Ovary (tissue), 9 donors: ENCODE measurements around the gene ATP6V1B1. TPM values are rescaled to one million over a fixed set of nuclear protein-coding genes. Genes with fewer than 3 reads are reported as not detected.

ENCODE experiments used
- DNase-seq, 5 donors: peaks; one replicate each; pipeline ENCODE4 v3.0.0-alpha.2; 2019 to 2020
- H3K27ac ChIP-seq, 2 donors: fragments of 200-600 bp; one replicate each; pipeline versions ENCODE4 v1.5.1 to v1.8.0; 2019 to 2022
- H3K27me3 ChIP-seq: fragments of 200-600 bp; one replicate; pipeline ENCODE4 v1.8.0; 2022
- H3K36me3 ChIP-seq: fragments of 200-600 bp; sonication (generic); one replicate; pipeline ENCODE4 v1.5.1; 2019
- H3K4me1 ChIP-seq: one replicate; pipeline ENCODE4 v1.8.1; 2013; ENCODE audit warnings: mild to moderate bottlenecking, moderate library complexity; ENCODE audit not compliant: insufficient read depth
- H3K4me3 ChIP-seq: fragments of 200-600 bp; sonication (generic); one replicate; pipeline ENCODE4 v1.5.1; 2017
- H3K9me3 ChIP-seq, 2 donors: fragments of 200-600 bp in 1 of 2; sonication (generic) in 1 of 2; one replicate each; pipeline versions ENCODE4 v1.5.1 to v1.8.1; 2013 to 2019; ENCODE audit warnings: mild to moderate bottlenecking in 1 of 2, moderate library complexity in 1 of 2
- EP300 ChIP-seq: sonication (generic); formaldehyde crosslinking; IDR thresholded peaks from one replicate; pipeline ENCODE4 v1.6.1; 2017; ENCODE audit warnings: antibody characterized with exemption
- POLR2A ChIP-seq: fragments of 450-650 bp; IDR thresholded peaks from one replicate; pipeline ENCODE4 v1.6.1; 2017; ENCODE audit warnings: antibody characterized with exemption, mild to moderate bottlenecking, moderate library complexity
- WGBS, 3 donors: extraction: QIAGEN DNeasy Blood & Tissue Kit in 1 of 3; methylation state at CpG; one replicate each; pipeline versions ENCODE4 v1.1.5 to v1.1.7; 2013 to 2017; 5-methylcytosine and 5-hydroxymethylcytosine counted together
- intact Hi-C, 4 donors: fragments of 100-400 bp; cut with DNase I; formaldehyde crosslinking; loops; one replicate each; pipeline versions ENCODE4 v1.11.0 to v1.15.1; 2022 to 2023
- polyA plus RNA-seq, 2 donors: library from polyadenylated mRNA; stranded (reverse); fragments of 200-250 nt in 1 of 2; fragments of 350-450 nt in 1 of 2; fragmentation: Illumina TruSeq in 1 of 2; extraction: RNeasy Lipid Tissue Mini Kit (QIAGEN cat#74804) in 1 of 2; gene quantifications; one replicate each; pipeline ENCODE4 v1.2.3, GENCODE V29; 2013 to 2014
- total RNA-seq, 7 donors: library from RNA; depleted of rRNA in 2 of 7; stranded (reverse); fragments of >200 nt in 2 of 7; fragmentation: NEBNext Ultra II Directional in 3 of 7; extraction: Animal tissue kit (Norgen Biotek cat#: 25700) in 3 of 7; gene quantifications; one replicate each; pipeline versions ENCODE4 v1.1.0 to v1.2.4, GENCODE V29; 2016 to 2023
- TF ChIP-seq, protein P1 (sequence below), 3 donors: fragments of 450-650 bp in 2 of 3; fragments of 200-600 bp in 1 of 3; IDR thresholded peaks; one replicate each; pipeline versions ENCODE4 v1.5.1 to v1.8.0; 2016 to 2022; ENCODE audit warnings: antibody characterized with exemption in 3 of 3, mild to moderate bottlenecking in 1 of 3
- donor health status: DM: no; HTN: no; CAD: no; lungs with moderate emphysema.
- donor health status: DM: no; HTN: no; CAD: no.
- donor health status: Bipolar disorder and iron deficiency.
- donor health status: DM: yes; HTN: yes; CAD: no.
- donor health status: DM: no; HTN: no; CAD: no.
- donor health status: DM: yes; HTN: yes; CAD: no.

ATP6V1B1 gene
- total and polyA plus RNA-seq, 9 donors = 0.62 to 11.9 (median 1.6) TPM; not detected in 1

DNA sequence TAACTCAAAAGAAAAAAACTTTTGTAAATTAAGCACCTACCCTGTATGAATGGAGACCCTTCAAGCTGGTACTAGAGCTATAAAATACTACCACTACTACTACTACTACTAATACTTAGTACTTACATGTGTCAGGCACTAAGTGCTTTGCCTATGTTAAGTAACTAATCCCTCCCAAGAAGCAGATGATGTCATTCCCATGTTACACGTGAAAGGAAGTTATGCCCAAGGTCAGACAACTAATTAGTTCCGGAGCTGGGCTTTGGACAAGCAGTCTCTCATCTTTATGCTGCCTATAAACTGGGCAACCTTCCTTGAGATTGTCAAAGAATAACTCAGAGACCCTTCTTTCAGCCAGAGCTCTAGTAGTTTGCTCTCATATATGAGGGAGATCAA is 13.9 kb upstream of the ATP6V1B1 start:
- Histone ChIP-seq H3K36me3 (no peaks in the 10 kb centered on the region), H3K27me3 (no peaks in the 10 kb centered on the region), H3K4me1 (peaks cover 1% of the 10 kb centered on the region), H3K27ac (no peak overlapping the region), H3K4me3 (no peak overlapping the region), H3K9me3 (no peaks in the 10 kb centered on the region)
- no peak for TF ChIP-seq EP300
- TF ChIP-seq POLR2A = no peak
- TF ChIP-seq, protein P1, sequence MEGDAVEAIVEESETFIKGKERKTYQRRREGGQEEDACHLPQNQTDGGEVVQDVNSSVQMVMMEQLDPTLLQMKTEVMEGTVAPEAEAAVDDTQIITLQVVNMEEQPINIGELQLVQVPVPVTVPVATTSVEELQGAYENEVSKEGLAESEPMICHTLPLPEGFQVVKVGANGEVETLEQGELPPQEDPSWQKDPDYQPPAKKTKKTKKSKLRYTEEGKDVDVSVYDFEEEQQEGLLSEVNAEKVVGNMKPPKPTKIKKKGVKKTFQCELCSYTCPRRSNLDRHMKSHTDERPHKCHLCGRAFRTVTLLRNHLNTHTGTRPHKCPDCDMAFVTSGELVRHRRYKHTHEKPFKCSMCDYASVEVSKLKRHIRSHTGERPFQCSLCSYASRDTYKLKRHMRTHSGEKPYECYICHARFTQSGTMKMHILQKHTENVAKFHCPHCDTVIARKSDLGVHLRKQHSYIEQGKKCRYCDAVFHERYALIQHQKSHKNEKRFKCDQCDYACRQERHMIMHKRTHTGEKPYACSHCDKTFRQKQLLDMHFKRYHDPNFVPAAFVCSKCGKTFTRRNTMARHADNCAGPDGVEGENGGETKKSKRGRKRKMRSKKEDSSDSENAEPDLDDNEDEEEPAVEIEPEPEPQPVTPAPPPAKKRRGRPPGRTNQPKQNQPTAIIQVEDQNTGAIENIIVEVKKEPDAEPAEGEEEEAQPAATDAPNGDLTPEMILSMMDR (IDR thresholded peaks at IDR 0.05) = no peak
- intact Hi-C loops = no loop called here
- 8 to 10% (median 10%) methylated on average over 2 of the region's 2 CpGs for WGBS, 3 donors
- DNase-seq = no peak

DNA sequence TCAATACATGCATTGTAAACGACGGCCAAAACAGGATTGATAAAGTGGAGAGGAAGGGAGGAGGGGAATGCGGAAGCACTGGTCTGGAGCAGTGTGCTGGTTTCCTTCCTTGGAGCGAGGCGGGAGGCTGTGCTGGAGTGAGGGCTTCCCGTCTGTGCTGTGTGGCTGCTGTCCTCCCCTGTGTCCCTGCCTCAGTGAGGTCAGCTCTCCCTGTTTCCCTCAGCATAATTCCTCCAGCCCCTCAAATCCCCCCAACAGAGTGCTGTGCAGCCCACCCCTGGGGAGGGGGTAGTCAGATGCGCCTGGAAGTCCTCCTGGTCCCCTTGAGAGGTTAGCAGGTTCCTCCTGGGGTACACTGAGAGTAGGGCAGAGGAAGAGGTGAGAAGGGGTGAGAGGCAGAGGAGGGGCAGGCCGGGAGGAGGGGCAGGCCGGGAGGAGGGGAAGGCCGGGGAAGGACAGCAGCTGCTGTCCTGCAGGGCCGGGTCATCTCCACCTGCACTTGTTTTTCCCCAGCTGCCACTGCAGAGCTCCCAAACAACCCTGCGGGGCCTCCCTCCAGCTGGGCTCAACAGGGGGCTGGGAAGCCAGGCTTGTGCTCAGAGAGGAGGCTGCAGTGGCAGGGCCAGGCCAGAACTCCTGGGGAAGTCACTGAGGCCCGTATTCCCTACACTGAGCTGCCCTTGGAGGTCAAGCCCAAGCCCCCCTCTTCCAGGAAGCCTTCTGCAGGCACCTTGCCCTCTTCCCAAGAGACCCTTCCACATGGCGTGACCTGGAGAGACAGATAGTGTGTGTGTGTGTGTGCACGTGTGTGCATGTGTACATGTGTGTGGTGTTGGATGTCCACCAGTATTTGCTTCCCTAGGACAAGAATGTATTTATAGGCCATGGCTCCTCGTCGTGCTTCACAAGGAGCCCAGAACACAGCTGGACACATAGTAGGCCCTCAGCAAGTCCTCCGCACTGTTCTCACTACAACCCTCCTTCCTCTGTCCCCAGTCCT is 13.2 kb upstream of the ATP6V1B1 start:
- TF ChIP-seq, protein P1 (IDR thresholded peaks at IDR 0.05) = no peak
- TF ChIP-seq POLR2A (no peak), EP300 (no peak)
- Histone ChIP-seq H3K27me3 (no peaks in the 10 kb centered on the region), H3K4me3 (no peak overlapping the region), H3K27ac (no peak overlapping the region), H3K36me3 (no peaks in the 10 kb centered on the region), H3K9me3 (no peaks in the 10 kb centered on the region), H3K4me1 (peaks cover 1% of the 10 kb centered on the region)
- no peak for DNase-seq
- WGBS, 3 donors = 61 to 70% (median 62%) methylated on average over 18 of the region's 18 CpGs
- intact Hi-C loops = no loop called here

DNA sequence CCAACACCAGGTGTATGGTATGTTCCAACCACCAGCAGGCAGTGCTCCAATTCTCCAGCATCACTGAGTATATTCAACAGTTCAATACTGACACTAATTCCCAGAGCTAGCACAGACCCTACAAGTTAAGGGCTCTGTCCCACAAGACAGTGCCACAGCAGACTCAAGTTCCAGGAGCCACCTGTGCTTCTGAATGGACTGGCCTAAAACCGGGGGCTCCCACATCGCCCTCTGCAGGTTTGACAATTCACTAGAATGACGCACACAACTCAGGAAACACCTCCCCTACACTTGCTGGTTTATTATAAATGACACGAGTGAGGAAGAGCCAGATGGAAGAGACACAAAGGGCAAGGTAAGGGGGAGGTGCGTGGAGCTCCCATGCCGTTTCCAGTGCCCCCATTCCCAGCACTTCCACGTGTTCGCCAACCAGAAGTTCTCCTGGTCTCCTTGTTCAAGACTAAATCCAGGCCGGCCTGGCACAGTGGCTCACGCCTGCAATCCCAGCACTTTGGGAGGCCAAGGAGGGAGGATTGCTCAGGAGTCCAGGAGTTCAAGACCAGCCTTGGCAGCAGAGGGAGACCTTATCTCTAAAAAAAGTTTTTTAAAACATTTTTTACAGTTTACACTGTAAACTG is 12.2 kb upstream of the ATP6V1B1 start:
- intact Hi-C loops = no loop called here
- TF ChIP-seq EP300 = no peak
- no peak for TF ChIP-seq POLR2A
- TF ChIP-seq, protein P1 (IDR thresholded peaks at IDR 0.05) = no peak
- DNase-seq = no peak
- Histone ChIP-seq H3K4me3 (no peak overlapping the region), H3K27ac (no peak overlapping the region), H3K27me3 (no peaks in the 10 kb centered on the region), H3K4me1 (peaks cover 1% of the 10 kb centered on the region), H3K36me3 (no peaks in the 10 kb centered on the region), H3K9me3 (no peaks in the 10 kb centered on the region)
- 70 to 75% (median 74%) methylated on average over 10 of the region's 10 CpGs for WGBS, 3 donors

DNA sequence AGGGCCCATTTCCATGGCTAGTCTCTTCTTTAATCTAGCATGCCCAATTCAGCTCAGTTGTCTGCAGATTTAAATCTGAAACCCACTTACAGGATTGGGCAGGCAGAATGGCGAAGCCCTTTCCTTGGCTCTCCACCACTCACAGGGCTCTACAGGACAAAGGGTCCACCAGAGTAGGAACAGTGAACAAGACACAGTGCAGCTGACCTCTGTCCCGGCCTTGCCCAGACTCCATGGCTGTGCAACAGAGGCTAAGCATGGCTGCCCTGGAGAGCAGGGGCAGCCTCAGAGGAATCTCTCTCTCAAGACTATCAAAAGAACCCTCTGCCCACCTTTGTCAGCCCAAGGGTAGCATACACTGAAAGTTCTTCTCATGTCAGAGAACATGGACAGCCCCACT is 9.7 kb upstream of the ATP6V1B1 start:
- intact Hi-C loops = no loop called here
- TF ChIP-seq, protein P1 (IDR thresholded peaks at IDR 0.05) = no peak
- TF ChIP-seq EP300 = no peak
- TF ChIP-seq POLR2A = no peak
- no peak for DNase-seq
- Histone ChIP-seq H3K4me3 (no peak overlapping the region), H3K27me3 (no peaks in the 10 kb centered on the region), H3K27ac (no peak overlapping the region), H3K9me3 (no peaks in the 10 kb centered on the region), H3K4me1 (peaks cover 1% of the 10 kb centered on the region), H3K36me3 (no peaks in the 10 kb centered on the region)
- 89 to 95% (median 92%) methylated on average over 2 of the region's 2 CpGs for WGBS, 3 donors
